BJ (cell line): ENCODE data around the gene SPESP1. TPM values are rescaled to one million over a fixed set of nuclear protein-coding genes. Genes with fewer than 3 reads are reported as not detected.

Experiments
- CTCF ChIA-PET: fragments of 350-600 bp; formaldehyde crosslinking; extraction: SDS; loops from one replicate; lab custom pipeline; 2021; ENCODE audit warnings: antibody characterized with exemption, inconsistent platforms; lab: Yijun Ruan, JAX
- POLR2A ChIA-PET: fragments of 300-600 bp; sonication (Branson Sonifier 250); formaldehyde crosslinking; extraction: SDS; loops from one replicate; lab custom pipeline; 2021; ENCODE audit warnings: antibody characterized with exemption; lab: Charles Lee
- DNase-seq: peaks from one replicate; pipeline ENCODE4 v3.0.0-alpha.2; 2011; ENCODE audit warnings: low read depth
- H3K27me3 ChIP-seq: 2 replicates; pipeline ENCODE4 v1.6.0; 2011; ENCODE audit warnings: low read length; ENCODE audit not compliant: control insufficient read depth, insufficient read depth
- H3K36me3 ChIP-seq: 2 replicates; pipeline ENCODE4 v1.5.1; 2011; ENCODE audit warnings: low read length; ENCODE audit not compliant: control insufficient read depth, insufficient read depth
- H3K4me3 ChIP-seq: 2 replicates; pipeline ENCODE4 v1.5.1; 2011; ENCODE audit warnings: low read depth, mild to moderate bottlenecking, control low read depth, low read length
- polyA plus RNA-seq: library from polyadenylated mRNA; depleted of rRNA; stranded (reverse); fragments of >200 nt; gene quantifications from 2 replicates; pipeline ENCODE4 v1.2.3, GENCODE V29; 2011
- TF ChIP-seq, protein P1 (sequence below): IDR thresholded peaks from 2 replicates; pipeline ENCODE4 v1.5.1; 2011; ENCODE audit warnings: low read depth, mild to moderate bottlenecking, control low read depth, inconsistent platforms, low read length, moderate library complexity; ENCODE audit not compliant: insufficient read depth

The SPESP1 gene
- polyA plus RNA-seq, 1 experiment, result 7.5 TPM

DNA sequence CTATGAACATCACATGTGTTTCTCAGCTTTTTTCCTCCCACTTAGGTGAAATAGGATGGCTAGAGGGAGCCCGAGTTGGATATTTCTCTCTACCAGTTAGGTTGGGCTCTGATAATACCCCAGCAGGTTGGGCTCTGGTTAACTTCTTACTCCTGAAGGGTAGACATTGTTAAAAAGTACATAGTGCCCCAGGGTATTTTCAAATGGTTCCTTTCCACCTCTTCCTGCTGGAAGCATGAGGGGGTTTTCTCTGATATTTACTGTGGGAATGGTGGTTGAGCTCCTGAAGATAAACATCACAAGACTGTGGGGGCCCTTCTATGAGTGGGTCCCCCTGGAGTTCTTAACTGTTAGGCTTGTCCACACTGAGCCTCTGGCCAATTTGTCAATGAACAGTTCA is 36.1 kb upstream of the SPESP1 start:
- H3K36me3 ChIP-seq, result no peaks in the 10 kb centered on the region
- POLR2A ChIA-PET, result no interaction called here
- TF ChIP-seq, protein P1, sequence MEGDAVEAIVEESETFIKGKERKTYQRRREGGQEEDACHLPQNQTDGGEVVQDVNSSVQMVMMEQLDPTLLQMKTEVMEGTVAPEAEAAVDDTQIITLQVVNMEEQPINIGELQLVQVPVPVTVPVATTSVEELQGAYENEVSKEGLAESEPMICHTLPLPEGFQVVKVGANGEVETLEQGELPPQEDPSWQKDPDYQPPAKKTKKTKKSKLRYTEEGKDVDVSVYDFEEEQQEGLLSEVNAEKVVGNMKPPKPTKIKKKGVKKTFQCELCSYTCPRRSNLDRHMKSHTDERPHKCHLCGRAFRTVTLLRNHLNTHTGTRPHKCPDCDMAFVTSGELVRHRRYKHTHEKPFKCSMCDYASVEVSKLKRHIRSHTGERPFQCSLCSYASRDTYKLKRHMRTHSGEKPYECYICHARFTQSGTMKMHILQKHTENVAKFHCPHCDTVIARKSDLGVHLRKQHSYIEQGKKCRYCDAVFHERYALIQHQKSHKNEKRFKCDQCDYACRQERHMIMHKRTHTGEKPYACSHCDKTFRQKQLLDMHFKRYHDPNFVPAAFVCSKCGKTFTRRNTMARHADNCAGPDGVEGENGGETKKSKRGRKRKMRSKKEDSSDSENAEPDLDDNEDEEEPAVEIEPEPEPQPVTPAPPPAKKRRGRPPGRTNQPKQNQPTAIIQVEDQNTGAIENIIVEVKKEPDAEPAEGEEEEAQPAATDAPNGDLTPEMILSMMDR, result no peak
- H3K4me3 ChIP-seq, result no peak overlapping the region
- H3K27me3 ChIP-seq, result peaks cover 7% of the 10 kb centered on the region; the same call in 1 of the 2 replicates
- no peak for DNase-seq
- CTCF ChIA-PET, result interaction anchor here (1.0 kb wide), 1 partner anchor 31 kb away, joined by 3 read pairs; no protein-coding TSS in a partner anchor

DNA sequence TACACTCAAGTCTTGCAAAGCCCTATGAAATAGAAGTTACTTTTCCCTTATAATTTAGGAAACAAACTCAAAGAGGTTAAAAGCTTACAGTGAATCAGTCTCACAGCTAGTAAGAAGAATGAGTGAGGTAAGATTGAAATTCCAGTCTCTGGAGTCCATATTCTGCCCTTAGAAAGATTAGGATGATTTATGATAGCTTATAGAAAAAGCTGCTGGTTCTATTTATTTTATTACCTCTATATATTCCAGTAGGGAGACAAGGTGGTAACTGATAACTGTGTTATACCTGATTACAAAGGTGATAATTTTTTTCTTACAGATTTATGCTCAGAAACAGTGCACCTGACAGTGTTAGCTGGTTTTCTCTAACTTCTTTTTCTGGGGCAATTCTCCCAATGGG is 34.1 kb upstream of the SPESP1 start:
- no peak overlapping the region for H3K4me3 ChIP-seq
- CTCF ChIA-PET, result interaction anchor here (1.3 kb wide), 1 partner anchor 28 kb away, joined by 4 read pairs; no protein-coding TSS in a partner anchor
- H3K27me3 ChIP-seq, result peaks cover 10% of the 10 kb centered on the region
- POLR2A ChIA-PET, result no interaction called here
- no peaks in the 10 kb centered on the region for H3K36me3 ChIP-seq
- TF ChIP-seq, protein P1, result no peak
- no peak for DNase-seq

DNA sequence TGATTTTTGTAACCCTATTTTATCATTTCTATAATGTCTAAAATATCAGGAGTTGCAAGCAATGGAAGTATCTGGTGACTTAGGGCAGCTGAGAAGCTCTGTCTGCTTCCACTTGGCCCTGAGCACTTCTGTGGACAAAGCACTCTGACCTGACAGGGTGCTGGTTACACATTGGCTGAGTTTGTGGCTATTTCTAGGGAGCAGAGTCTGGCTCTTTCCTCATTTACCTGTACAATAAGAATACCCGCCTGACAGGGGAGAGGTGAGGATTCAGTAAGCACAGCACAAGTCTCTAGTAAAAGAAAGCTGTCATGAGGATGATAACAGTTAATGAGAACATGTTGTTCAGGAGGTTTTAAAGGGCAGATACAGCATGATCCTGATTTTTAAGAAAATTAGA is 33.3 kb upstream of the SPESP1 start:
- CTCF ChIA-PET, result interaction anchor here (0.8 kb wide), 1 partner anchor 22 kb away, joined by 3 read pairs; no protein-coding TSS in a partner anchor
- Histone ChIP-seq H3K36me3 (no peaks in the 10 kb centered on the region), H3K4me3 (no peak overlapping the region), H3K27me3 (peaks cover 10% of the 10 kb centered on the region)
- no peak for DNase-seq
- TF ChIP-seq, protein P1, result no peak
- POLR2A ChIA-PET, result no interaction called here

DNA sequence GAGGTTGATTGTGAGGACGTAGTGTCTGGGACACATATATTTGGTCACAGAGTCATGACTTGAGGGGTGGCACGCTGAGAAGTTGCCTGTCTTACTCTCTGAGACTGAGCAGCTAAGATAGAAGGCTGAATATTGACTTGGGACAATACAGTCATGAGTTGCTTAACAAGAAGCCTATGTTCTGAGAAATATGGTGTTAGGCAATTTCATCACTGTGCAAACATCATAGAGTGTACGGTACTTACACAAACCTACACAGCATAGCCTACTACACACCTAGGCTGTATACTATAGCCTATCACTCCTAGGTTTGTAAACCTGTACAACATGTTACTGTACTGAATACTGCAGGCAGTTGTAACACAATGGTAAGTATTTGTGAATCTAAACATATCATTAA is 30.3 kb upstream of the SPESP1 start:
- H3K4me3 ChIP-seq, result no peak overlapping the region
- peaks cover 12% of the 10 kb centered on the region for H3K27me3 ChIP-seq
- H3K36me3 ChIP-seq, result no peaks in the 10 kb centered on the region
- ChIA-PET POLR2A (no interaction called here), CTCF (interaction anchor here (1.0 to 1.2 kb wide), 2 partner anchors 9 to 32 kb away, joined by 3 read pairs; no protein-coding TSS in a partner anchor)
- DNase-seq, result no peak
- TF ChIP-seq, protein P1, result no peak

DNA sequence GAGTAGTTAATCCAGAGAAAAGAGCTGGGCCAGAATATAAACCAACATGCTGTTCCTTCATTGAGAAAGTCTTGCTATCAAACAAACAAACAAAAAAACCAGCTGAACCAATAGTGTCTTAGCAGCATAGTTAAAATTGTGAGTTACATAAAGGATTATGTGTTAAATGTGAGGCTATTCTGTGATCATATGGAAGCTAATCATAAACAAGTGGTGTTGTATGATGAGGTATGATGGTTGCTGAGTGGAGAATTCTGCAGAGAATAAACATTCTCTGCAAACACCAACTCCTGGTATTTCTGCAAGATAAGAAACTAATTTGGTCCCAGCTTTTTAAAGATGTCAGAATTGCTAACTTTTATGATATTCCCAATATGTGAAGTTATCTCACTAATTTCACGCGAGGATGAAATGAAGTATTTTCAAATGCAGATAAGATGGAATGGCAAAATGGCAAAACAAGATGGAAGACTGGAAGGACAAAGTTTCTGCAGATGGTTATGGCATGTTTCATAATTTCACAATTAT is 22.9 kb upstream of the SPESP1 start:
- ChIA-PET CTCF (no interaction called here), POLR2A (no interaction called here)
- no peak for DNase-seq
- TF ChIP-seq, protein P1, result no peak
- Histone ChIP-seq H3K4me3 (no peak overlapping the region), H3K27me3 (peaks cover 9% of the 10 kb centered on the region), H3K36me3 (no peaks in the 10 kb centered on the region)
